ENCODE measurements around the gene PBX1.

DNA sequence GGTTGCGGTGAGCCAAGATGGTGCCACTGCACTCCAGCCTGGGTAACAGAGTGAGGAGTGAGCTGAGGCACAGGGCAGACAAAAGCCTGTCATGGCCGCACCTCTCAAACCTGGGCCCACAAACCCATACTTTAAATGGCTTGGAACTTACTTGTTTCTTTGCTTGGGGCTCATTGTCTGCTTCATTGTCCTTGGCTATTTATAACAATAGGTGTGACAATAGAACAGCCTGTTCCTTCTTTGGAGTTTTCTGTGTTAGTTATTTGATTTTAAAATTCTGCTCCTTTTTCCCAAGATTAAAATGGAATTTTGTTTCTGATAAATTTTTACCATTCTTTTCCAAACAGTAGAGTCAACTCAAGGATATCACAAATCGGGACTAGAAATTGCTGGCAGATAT is 94.7 kb downstream of the PBX1 start:
- TF ChIP-seq, protein P1, sequence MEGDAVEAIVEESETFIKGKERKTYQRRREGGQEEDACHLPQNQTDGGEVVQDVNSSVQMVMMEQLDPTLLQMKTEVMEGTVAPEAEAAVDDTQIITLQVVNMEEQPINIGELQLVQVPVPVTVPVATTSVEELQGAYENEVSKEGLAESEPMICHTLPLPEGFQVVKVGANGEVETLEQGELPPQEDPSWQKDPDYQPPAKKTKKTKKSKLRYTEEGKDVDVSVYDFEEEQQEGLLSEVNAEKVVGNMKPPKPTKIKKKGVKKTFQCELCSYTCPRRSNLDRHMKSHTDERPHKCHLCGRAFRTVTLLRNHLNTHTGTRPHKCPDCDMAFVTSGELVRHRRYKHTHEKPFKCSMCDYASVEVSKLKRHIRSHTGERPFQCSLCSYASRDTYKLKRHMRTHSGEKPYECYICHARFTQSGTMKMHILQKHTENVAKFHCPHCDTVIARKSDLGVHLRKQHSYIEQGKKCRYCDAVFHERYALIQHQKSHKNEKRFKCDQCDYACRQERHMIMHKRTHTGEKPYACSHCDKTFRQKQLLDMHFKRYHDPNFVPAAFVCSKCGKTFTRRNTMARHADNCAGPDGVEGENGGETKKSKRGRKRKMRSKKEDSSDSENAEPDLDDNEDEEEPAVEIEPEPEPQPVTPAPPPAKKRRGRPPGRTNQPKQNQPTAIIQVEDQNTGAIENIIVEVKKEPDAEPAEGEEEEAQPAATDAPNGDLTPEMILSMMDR (IDR thresholded peaks at IDR 0.05): no peak
- TF ChIP-seq POLR2A (IDR thresholded peaks at IDR 0.05): no peak

Measured in esophagus squamous epithelium (tissue), 4 donors.